ENCODE measurements around the gene RBMS1.

DNA sequence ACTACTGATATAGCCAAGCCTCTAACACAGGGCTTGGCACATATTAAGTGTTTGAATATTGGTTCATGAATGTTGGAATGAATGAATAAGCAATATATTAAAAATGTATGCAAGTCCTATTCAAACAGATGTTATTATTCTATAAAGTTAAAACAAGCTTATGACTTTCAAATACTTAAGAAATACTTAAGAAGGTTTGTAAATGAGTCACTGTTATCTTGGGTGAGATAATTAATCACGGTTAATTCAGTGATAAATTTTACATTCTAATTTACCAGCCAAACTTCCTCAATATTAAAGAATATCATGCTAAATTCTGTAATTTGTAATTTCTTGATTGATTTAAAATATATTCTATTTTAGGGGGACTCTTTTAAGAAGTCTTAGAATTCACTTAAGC is 74.8 kb downstream of the RBMS1 start:
- TF ChIP-seq, protein P1, sequence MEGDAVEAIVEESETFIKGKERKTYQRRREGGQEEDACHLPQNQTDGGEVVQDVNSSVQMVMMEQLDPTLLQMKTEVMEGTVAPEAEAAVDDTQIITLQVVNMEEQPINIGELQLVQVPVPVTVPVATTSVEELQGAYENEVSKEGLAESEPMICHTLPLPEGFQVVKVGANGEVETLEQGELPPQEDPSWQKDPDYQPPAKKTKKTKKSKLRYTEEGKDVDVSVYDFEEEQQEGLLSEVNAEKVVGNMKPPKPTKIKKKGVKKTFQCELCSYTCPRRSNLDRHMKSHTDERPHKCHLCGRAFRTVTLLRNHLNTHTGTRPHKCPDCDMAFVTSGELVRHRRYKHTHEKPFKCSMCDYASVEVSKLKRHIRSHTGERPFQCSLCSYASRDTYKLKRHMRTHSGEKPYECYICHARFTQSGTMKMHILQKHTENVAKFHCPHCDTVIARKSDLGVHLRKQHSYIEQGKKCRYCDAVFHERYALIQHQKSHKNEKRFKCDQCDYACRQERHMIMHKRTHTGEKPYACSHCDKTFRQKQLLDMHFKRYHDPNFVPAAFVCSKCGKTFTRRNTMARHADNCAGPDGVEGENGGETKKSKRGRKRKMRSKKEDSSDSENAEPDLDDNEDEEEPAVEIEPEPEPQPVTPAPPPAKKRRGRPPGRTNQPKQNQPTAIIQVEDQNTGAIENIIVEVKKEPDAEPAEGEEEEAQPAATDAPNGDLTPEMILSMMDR (optimal IDR thresholded peaks at IDR 0.05 in 1 of 3, IDR thresholded peaks at IDR 0.05 in 1 of 3, conservative IDR thresholded peaks at IDR 0.05 in 1 of 3; ENCODE audit: extremely low read depth in 1 of 3, insufficient read depth in 2 of 3, low read length in 3 of 3): no peak
- no peak for TF ChIP-seq EZH2 (IDR thresholded peaks at IDR 0.05; ENCODE audit: low read length)

All from keratinocyte (primary cell).